ENCODE data around the gene ALOXE3. TPM values are rescaled to one million over a fixed set of nuclear protein-coding genes. Genes with fewer than 3 reads are reported as not detected.
"Not testable (repeated sequence)": the region's sequence is repeated elsewhere in the genome, so short reads cannot be mapped to it uniquely, and the experiment has no call there.

Gene ALOXE3
- polyA plus RNA-seq, 3 donors from 2014 or later, result not detected

GRCh38 chr17:8121407-8121680 lies 3.0 kb upstream of the ALOXE3 start:
- DNase-seq, result no peak
- peak overlapping the region; percentile 95 to 99 (median 97) for H3K4me3 Mint-ChIP-seq
- peaks cover 74 to 84% of the 10 kb centered on the region in 2 donors for H3K4me1 Mint-ChIP-seq
- peaks cover 0 to 3% (median 0%) of the 10 kb centered on the region in 3 donors for H3K36me3 Mint-ChIP-seq
- peaks cover 57 to 76% (median 70%) of the 10 kb centered on the region in 3 donors for H3K27me3 Mint-ChIP-seq (ENCODE audit: low read depth in 3 of 3)
- H3K27ac Mint-ChIP-seq, result peak overlapping the region in 2 of 6 donors; percentile 96 to 99
- peaks cover 0 to 8% (median 0%) of the 10 kb centered on the region in 6 donors for H3K9me3 Mint-ChIP-seq

DNA sequence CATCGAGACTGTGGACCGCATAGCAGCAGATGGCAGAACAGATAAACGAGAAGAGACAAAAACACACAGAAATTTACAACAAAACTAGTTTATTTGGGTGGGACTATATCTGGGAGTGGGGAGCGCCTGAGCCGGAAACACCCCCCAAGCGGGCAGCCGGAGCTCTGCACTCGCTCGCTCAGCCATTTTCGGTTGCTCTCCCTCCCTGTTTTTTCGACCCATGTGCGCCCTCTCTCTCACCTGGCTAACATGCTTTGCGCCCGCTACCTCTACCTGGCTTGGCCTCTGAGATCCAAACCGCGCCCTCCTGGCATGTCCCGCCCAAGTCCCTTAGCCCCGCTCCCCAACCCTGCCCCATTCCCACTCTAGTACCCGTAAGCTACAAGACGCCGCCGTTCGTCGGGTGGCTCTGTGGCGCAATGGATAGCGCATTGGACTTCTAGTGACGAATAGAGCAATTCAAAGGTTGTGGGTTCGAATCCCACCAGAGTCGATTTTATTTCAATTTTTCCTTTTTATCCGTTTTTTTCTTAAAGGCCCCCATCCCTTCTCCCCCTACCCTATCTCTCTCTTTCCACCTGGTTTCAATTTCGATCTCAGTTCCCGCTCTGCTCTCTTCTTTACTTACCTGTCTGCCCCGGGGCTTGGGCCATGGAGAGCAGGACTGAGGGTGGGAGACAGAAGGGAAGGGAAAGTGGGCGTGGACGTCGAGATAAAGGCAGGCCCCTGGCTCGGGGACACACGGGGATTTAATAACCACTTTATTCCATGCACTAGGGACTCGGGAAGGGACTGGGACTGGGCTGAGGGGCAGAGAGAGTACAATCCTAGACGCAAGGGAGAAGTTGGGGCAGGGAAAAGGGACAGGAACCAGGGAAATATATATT lies 2.4 kb upstream of the ALOXE3 start:
- Mint-ChIP-seq H3K36me3 (peaks cover 0 to 3% (median 0%) of the 10 kb centered on the region in 3 donors), H3K4me3 (peak overlapping the region; percentile 95 to 99 (median 97)), H3K9me3 (peaks cover 0 to 8% (median 0%) of the 10 kb centered on the region in 6 donors), H3K27me3 (ENCODE audit: low read depth in 3 of 3) (peaks cover 55 to 75% (median 69%) of the 10 kb centered on the region in 3 donors), H3K27ac (peak overlapping the region; percentile 78 to 99 (median 88)), H3K4me1 (peaks cover 70 to 78% of the 10 kb centered on the region in 2 donors)
- DNase-seq, result no peak

DNA sequence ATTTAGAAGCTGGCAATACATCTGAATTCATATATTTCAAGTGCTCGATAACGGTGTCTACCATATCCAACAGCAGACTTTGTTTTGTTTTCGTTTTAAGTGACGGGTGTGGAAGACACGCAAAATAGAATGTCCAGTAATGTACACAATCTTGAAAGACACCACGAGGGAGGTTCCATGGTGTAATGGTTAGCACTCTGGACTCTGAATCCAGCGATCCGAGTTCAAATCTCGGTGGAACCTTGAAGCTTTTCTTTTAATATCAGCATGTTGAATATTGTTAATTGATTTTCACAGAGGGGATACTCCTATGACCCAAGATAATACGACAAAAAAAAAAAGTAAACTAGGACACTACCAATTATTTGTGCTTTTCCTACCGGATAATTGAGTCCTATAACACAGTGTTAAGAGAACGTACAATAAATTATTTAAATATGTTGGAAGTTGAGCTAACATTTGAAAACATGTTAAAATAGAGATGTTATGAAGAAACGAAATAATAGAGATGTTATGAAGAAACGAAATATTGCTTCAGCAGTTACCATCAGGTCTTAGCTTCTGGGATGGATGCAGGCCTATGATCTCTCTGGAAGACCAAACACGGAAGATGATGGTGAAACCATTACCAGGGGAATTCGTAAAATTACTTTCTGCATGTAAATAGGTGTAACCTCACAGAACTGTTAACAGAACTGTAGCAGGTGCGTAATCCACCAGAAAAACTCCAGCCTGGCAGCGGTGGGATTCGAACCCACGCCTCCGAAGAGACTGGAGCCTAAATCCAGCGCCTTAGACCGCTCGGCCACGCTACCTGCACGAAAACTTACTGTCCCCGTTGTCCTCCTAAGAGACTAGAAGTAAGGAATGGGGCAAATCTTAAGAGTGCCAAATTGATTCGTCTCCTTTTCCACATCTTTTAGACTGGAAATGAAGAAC lies 1.5 kb upstream of the ALOXE3 start:
- H3K4me1 Mint-ChIP-seq, result peaks cover 62 to 69% of the 10 kb centered on the region in 2 donors
- peak overlapping the region; percentile 95 to 99 (median 97) for H3K4me3 Mint-ChIP-seq
- peaks cover 0 to 4% (median 3%) of the 10 kb centered on the region in 3 donors for H3K36me3 Mint-ChIP-seq
- DNase-seq, result peak; percentile 93 to 95 (median 94)
- peaks cover 0 to 8% (median 0%) of the 10 kb centered on the region in 6 donors for H3K9me3 Mint-ChIP-seq
- H3K27me3 Mint-ChIP-seq (ENCODE audit: low read depth in 3 of 3), result peaks cover 47 to 68% (median 62%) of the 10 kb centered on the region in 3 donors
- peak overlapping the region; percentile 78 to 99 (median 88) for H3K27ac Mint-ChIP-seq

- Mint-ChIP-seq H3K36me3 (peaks cover 0 to 4% (median 3%) of the 10 kb centered on the region in 3 donors), H3K9me3 (peaks cover 0 to 6% (median 0%) of the 10 kb centered on the region in 6 donors), H3K4me1 (peaks cover 53 to 60% of the 10 kb centered on the region in 2 donors), H3K27ac (peak overlapping the region; percentile 92 to 99 (median 96)), H3K27me3 (ENCODE audit: low read depth in 3 of 3) (peaks cover 44 to 61% (median 60%) of the 10 kb centered on the region in 3 donors), H3K4me3 (peak overlapping the region; percentile 95 to 99 (median 97))
- peak; percentile 87 to 90 (median 88) for DNase-seq
Measured at GRCh38 chr17:8118769-8119580, 661 bp upstream of the ALOXE3 start.

GRCh38 chr17:8117367-8117979 lies 841 bp downstream of the ALOXE3 start:
- peaks cover 36 to 59% (median 53%) of the 10 kb centered on the region in 3 donors for H3K27me3 Mint-ChIP-seq (ENCODE audit: low read depth in 3 of 3)
- peaks cover 0 to 6% (median 0%) of the 10 kb centered on the region in 6 donors for H3K9me3 Mint-ChIP-seq
- H3K27ac Mint-ChIP-seq, result peak overlapping the region in 1 of 6 donors; percentile 96
- H3K4me3 Mint-ChIP-seq, result peak overlapping the region; percentile 95 to 99 (median 97)
- H3K4me1 Mint-ChIP-seq, result peaks cover 39 to 45% of the 10 kb centered on the region in 2 donors
- peaks cover 0 to 4% (median 3%) of the 10 kb centered on the region in 3 donors for H3K36me3 Mint-ChIP-seq
- peak in 1 of 3 donors; percentile 5 for DNase-seq

GRCh38 chr17:8116776-8117175 lies 1.5 kb downstream of the ALOXE3 start:
- no peak for DNase-seq
- H3K27me3 Mint-ChIP-seq (ENCODE audit: low read depth in 3 of 3), result peaks cover 36 to 59% (median 49%) of the 10 kb centered on the region in 3 donors
- H3K4me1 Mint-ChIP-seq, result peaks cover 37 to 42% of the 10 kb centered on the region in 2 donors
- H3K9me3 Mint-ChIP-seq, result peaks cover 0 to 6% (median 0%) of the 10 kb centered on the region in 6 donors
- peak overlapping the region in 2 of 5 donors; percentile 14 to 97 for H3K4me3 Mint-ChIP-seq
- H3K36me3 Mint-ChIP-seq, result peaks cover 0 to 4% (median 3%) of the 10 kb centered on the region in 3 donors
- H3K27ac Mint-ChIP-seq, result no peak overlapping the region

GRCh38 chr17:8110907-8111306 lies 7.4 kb downstream of the ALOXE3 start:
- H3K36me3 Mint-ChIP-seq, result peaks cover 0 to 4% (median 0%) of the 10 kb centered on the region in 3 donors
- peaks cover 1 to 8% of the 10 kb centered on the region in 2 donors for H3K4me1 Mint-ChIP-seq
- H3K27ac Mint-ChIP-seq, result no peak overlapping the region
- H3K27me3 Mint-ChIP-seq (ENCODE audit: low read depth in 3 of 3), result peaks cover 10 to 38% (median 14%) of the 10 kb centered on the region in 3 donors
- H3K4me3 Mint-ChIP-seq, result peak overlapping the region in 2 of 5 donors; percentile 24 to 33
- DNase-seq, result no peak
- H3K9me3 Mint-ChIP-seq, result no peaks in the 10 kb centered on the region

- Mint-ChIP-seq H3K27ac (no peak overlapping the region), H3K9me3 (no peaks in the 10 kb centered on the region), H3K4me1 (peaks cover 1 to 8% of the 10 kb centered on the region in 2 donors), H3K27me3 (ENCODE audit: low read depth in 3 of 3) (peaks cover 8 to 36% (median 11%) of the 10 kb centered on the region in 3 donors), H3K4me3 (peak overlapping the region in 2 of 5 donors; percentile 24 to 33), H3K36me3 (peaks cover 0 to 4% (median 0%) of the 10 kb centered on the region in 3 donors)
- no peak for DNase-seq
Measured at GRCh38 chr17:8110456-8110804, 7.9 kb downstream of the ALOXE3 start.

- peak; percentile 58 to 67 (median 66) for DNase-seq
- peaks cover 1 to 8% of the 10 kb centered on the region in 2 donors for H3K4me1 Mint-ChIP-seq
- H3K9me3 Mint-ChIP-seq, result no peaks in the 10 kb centered on the region
- H3K27ac Mint-ChIP-seq, result no peak overlapping the region
- no peaks in the 10 kb centered on the region for H3K36me3 Mint-ChIP-seq
- peaks cover 8 to 34% (median 14%) of the 10 kb centered on the region in 3 donors for H3K27me3 Mint-ChIP-seq (ENCODE audit: low read depth in 3 of 3)
- no peak overlapping the region for H3K4me3 Mint-ChIP-seq
Measured at GRCh38 chr17:8109661-8110455, 8.5 kb downstream of the ALOXE3 start.

- DNase-seq, result no peak
- no peak overlapping the region for H3K27ac Mint-ChIP-seq
- peaks cover 7 to 28% (median 14%) of the 10 kb centered on the region in 3 donors for H3K27me3 Mint-ChIP-seq (ENCODE audit: low read depth in 3 of 3)
- no peaks in the 10 kb centered on the region for H3K36me3 Mint-ChIP-seq
- H3K9me3 Mint-ChIP-seq, result no peaks in the 10 kb centered on the region
- H3K4me1 Mint-ChIP-seq, result peaks cover 1 to 8% of the 10 kb centered on the region in 2 donors
- H3K4me3 Mint-ChIP-seq, result no peak overlapping the region
Measured at GRCh38 chr17:8108972-8109660, 9.2 kb downstream of the ALOXE3 start.

DNA sequence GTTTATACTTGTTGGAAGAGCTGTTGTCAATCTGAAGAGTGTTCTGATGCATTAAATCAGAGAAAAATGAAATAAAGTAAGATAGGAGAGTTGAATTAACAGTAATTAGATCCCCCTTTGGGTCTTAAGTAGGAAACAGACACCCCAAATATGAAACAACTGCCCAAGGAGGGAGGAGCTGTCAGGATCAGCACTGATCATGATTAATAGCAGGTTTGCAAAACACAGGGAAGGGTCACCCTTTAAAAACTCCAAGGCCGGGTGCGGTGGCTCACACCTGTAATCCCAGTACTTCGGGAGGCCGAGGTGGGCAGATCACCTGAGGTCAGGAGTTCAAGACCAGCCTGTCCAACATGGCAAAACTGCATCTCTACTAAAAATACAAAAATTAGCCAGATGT lies 11.3 kb downstream of the ALOXE3 start:
- not testable (repeated sequence) for H3K9me3 Mint-ChIP-seq, H3K4me3 Mint-ChIP-seq, H3K27ac Mint-ChIP-seq, H3K4me1 Mint-ChIP-seq, DNase-seq, H3K36me3 Mint-ChIP-seq
- H3K27me3 Mint-ChIP-seq (ENCODE audit: low read depth in 3 of 3), result peaks cover 6 to 14% (median 9%) of the 10 kb centered on the region in 3 donors

Data from immature natural killer cell (primary cell).